HT1080 (cell line): Measurements from ENCODE around the gene ULBP3. TPM values are rescaled to one million over a fixed set of nuclear protein-coding genes. Genes with fewer than 3 reads are reported as not detected.

Source experiments
- DNase-seq: peaks from one replicate; pipeline ENCODE4 v3.0.0-alpha.2; 2015; ENCODE audit warnings: low read depth
- polyA plus RNA-seq, 2 experiments: library from polyadenylated mRNA; depleted of rRNA; stranded (reverse); fragments of >200 nt; gene quantifications; 2 replicates each; pipeline ENCODE4 v1.2.3, GENCODE V29; 2015
- total RNA-seq: library from RNA; depleted of rRNA; stranded (reverse); fragments of >200 nt; shearing (Covaris generic); gene quantifications from 2 replicates; pipeline ENCODE4 v1.2.3, GENCODE V29; 2014; rRNA removed

The ULBP3 gene
- total RNA-seq: 14.1 and 18.3 TPM in 2 replicates
- 3.7 and 4.4 TPM in 2 replicates for polyA plus RNA-seq (2015; cell fraction: cytosol; rRNA removed)
- 3.0 and 3.3 TPM in 2 replicates for polyA plus RNA-seq (2015; cell fraction: nucleus; rRNA removed)

DNA sequence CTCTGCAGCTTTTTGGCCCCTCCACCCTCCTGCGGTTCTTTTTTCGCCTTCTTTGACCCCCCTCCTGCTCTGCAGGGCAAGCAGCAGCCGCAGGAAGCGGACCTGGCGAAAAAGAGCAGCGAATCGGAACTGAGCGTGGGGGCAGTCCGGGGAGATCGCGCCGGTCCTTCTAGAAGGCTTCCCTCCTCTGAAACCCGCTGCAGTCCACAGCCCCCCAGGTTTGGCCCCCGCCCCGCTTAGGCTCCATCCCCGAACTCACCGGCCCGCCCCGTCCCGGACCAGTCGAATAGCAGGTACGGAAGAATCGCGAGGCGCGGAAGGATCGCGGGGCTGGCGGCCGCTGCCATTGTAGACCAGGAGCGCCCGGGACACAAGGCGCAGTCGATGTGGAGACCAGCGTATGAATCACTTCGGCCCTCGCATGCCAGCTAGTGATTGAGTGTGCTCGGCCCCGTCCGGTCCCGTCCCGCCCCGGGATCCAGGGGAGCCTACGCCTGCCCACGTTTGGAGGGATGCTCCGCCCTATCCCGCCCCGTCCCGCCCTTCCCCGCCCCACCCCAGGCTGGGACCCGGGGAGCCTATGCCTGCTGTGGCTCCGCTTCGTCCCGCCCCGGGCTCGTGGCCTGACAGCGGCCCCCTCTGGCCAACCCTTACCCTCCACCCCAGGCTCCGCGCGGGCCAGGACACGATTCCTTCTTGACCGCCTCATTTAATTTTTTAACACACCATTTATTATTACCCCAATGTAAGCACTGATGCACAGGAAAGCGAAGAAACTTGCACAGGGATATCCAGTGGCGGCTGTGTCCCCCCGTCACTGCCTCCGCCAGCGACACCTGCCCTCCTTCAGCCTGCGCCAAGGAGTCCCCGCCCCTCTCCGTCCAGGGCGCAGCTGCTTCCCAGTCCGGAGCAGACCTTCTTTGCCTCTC, at the start of gene ULBP3:
Gene ULBP3, minus strand, starts transcription at position 402 of the 929 bp plus-strand sequence. Its CDS starts 55 bp downstream, at position 347.
- peak; percentile 92 for DNase-seq

DNA sequence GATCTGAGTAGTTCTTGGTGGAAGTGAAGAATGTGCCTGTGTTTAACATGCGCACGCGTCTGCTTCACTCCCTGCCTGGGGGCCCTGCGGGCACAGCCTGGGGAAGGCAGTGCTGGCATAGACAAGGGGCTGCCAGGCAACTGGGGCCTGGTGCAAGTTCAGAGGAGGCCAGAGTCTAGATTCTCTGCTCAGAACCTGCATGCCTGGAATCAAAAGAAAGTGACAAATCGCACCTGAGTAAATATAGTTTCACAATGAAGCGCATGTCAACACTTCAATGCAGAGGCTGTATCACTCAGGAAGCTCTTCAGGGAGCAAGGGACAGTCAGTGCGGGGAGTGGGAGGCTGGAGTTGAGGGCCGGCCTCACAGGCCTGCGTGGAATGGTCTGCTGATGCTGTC, 49.7 kb upstream of the ULBP3 start:
- no peak for DNase-seq

DNA sequence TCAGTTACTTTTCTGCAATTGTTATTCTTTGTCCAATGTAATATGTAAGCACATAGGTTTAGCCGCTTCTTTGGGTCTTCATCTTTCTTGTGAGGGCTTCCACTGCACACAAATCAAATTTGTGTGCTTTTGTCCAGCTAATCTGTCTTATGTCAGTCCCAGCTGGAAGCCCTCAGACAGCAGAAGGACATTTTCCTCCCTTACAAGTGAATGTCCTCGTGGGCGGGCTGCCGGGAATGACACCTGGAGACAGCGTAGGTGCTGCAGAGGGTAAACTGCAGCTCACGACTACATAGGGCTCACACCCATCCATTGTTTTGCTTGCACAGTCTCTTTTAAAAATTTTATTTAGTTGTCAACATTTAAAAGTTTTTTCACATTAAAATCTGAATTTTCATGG, 49.3 kb upstream of the ULBP3 start:
- no peak for DNase-seq

DNA sequence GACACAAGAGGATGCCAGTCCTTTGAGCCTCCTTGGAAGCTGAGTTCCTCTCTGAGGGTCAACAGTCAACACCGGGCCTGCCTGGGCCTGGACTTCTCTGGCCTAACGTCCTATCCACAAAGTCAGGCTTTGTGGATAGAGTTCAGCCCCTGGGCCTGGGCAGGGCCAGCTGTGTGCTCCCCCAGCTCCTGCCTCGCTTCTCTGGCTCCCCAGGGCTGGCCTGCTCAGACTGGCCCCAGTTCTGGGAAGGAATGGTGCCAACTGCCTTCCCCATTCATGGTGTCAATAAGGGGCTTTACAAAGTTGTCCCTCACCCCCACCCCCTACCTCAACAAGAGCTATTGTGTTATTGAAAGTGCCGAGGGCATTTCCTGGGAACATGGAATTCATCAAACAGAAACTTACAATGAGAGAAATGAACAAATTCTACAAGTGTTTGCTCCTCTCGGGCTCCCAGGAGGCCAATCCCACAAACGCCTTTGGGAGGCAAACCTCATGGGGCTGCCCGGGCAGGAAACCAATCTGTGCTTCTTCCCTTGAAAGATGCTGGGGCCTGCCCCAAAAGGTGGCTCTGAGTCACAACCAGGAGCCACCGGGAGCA, 47.4 kb upstream of the ULBP3 start:
- DNase-seq: no peak

DNA sequence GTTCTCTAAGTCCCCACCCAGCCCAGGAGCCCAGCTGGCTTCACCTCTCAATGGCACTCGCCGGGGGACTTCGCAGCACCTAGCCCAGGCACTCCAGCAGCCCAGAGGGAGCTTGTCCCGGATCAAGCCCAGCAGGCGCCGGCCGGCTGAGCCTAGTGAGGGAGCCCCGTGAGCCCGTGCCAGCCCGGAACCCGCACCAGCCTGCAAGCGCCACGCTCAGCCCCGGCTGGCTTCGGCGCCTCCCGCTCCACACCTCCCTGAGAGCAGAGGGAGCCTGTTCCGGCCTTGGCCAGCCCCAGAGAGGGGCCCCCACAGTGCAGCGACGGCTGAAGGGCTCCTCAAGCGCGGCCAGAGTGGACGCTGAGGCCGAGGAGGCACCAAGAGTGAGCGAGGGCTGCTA, 46.8 kb upstream of the ULBP3 start:
- DNase-seq: no peak

GRCh38 chr6:150112233-150112632, 43.3 kb upstream of the ULBP3 start:
- DNase-seq: no peak

GRCh38 chr6:150102750-150103270, 33.9 kb upstream of the ULBP3 start:
- DNase-seq: no peak

DNA sequence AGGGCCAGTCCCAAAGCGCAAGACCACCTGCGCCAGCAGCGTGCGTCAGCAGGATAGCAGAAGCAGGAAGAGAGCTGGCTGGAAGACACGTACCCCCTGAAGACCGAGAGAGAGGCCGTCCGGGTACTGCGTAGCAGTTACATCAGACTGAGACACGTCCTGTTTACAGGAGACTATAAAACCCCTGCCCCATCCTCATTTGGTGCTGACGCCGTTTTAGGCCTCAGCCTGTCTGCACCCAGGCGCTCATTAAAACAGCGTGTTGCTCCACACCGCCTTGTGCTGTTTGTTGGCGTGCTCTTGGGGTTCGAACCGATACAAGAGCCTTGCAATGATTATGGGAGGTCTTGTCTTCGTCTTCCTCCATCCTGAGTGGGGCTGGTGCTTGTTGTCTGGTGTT, 31.8 kb upstream of the ULBP3 start:
- no peak for DNase-seq

- no peak for DNase-seq
These were observed 31.0 kb upstream of the ULBP3 start for GRCh38 chr6:150099953-150100352.

DNA sequence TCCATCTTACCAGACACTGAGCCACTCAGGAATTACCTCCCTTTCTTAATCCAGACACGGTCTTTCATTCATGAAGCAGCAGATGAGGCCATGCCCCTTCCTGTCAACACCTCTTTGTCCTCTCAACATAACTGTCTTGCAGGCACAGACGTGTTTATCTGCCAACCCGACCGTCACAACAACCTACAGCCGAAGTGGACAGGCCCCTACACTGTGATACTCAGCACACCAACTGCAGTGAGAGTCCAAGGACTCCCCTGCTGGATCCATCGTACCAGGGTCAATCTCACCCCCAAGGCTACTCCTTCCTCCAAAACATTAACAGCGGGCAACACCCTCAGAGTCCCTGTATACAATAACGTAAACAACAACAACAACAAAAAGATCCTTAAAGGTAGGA, 30.6 kb upstream of the ULBP3 start:
- DNase-seq: no peak

DNA sequence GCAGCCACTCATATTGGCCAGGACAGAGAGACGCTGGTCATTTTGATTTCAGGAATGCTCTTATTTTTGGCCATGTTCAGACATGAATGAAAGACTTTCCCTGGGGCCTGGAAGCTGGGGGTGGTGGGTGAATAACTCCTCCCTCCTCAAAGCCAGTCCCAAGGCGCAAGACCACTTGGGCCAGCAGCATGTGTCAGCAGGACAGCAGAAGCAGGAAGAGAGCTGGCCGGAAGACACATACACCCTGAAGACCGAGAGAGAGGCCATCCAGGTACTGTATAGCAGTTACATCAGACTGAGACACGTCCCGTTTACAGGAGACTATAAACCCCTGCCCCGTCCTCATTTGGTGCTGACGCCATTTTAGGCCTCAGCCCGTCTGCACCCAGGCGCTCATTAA, 29.2 kb upstream of the ULBP3 start:
- DNase-seq: no peak

- no peak for DNase-seq
These were observed 24.5 kb upstream of the ULBP3 start for GRCh38 chr6:150093397-150093796.

DNA sequence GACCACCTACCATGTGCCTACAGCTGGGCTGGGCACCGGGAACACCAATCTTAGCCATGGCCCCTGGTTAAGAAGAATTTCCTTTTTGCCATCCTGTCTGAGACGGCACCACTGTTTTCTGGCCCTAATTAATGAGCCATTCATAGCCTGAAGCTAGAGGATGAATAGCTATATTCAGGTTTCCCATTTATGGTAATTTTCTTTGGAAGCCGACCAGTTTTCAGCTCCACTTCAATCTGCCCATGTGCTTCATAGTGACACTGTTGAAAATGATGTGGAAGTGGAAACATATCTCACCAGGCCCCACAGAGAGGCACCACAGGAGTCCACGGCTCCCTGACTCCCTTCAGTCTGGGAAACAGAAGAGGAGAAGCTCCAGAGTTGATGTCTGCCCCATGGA, 22.6 kb upstream of the ULBP3 start:
- DNase-seq: no peak

GRCh38 chr6:150090328-150090727, 21.4 kb upstream of the ULBP3 start:
- no peak for DNase-seq

- no peak for DNase-seq
These were observed 19.7 kb upstream of the ULBP3 start for GRCh38 chr6:150088481-150089154.

GRCh38 chr6:150087336-150087735, 18.4 kb upstream of the ULBP3 start:
- no peak for DNase-seq

GRCh38 chr6:150086026-150086425, 17.1 kb upstream of the ULBP3 start:
- no peak for DNase-seq

DNA sequence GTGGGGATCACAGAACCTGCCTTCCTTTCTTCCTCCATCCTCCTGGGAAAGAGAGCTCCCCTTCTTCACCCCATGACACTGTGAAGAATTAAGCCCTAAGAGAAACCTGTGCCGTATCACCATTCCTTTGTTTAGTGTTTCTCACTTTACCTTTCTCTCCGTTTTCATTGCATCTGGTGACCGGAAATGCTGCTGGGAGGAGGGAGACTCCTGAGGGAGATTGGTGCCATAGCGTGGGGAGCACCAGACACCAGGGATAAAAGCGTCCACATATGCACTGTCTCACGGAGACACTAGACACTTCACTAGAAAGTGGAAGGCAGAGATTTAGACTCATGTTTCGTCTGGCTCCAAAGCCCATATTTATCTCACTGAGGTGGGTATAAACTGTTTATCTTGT, 15.5 kb upstream of the ULBP3 start:
- no peak for DNase-seq

DNA sequence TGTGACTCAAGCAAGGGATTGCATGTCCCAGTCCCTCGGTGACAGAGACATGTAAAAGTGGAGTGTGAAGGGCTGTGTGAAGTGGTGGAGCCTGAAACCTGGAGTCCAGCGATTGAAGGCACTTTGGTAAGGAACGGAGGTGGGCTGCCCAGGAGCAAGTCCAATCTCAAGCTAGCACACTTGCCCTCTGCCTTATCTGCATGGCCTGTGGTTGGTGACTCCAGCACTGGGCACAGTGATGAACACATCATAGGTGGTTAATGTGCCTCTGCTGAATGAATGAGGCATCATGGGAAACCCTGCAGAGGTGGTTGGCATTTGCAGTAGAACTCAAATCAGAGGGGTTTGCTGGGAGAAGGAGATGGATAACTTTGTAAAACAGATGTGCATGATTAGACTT, 14.9 kb upstream of the ULBP3 start:
- DNase-seq: no peak

DNA sequence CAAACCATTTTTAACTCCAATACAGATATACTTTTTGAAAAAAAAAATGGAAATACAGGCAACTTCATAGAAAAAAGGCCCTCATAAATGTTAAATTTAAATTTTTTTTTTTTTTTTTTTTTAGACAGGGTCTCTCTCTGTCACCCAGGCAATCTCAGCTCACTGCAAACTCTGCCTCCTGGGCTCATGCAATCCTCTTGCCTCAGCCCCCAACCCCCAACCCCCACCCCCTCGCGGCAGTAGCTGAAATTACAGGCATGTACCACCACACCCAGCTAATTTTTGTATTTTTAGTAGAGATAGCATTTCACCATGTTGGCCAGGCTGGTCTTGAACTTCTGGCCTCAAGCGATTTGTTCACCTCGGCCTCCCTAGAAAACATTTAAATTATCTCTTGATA, 12.8 kb upstream of the ULBP3 start:
- no peak for DNase-seq

DNA sequence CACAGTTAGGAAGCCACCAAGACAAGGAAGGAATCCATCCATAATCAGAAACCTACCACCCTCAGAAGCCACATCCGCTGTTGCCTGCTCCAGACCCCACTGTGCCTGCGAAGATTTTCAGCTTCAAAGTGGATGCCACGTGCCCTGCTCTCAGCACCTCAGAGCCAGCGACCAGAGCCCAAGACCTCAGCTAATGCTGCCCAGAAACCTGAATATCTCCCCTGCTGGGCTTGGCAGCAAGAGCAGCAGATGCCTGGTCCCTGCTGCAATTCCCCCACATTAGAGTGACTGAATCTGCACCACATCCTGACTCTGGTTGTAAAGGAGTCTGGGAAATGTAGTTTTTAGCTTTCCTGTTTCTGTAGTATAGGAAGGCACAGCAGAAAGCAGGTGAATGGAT, 10.7 kb upstream of the ULBP3 start:
- DNase-seq: peak; percentile 82

GRCh38 chr6:150078788-150079187, 9.9 kb upstream of the ULBP3 start:
- peak; percentile 49 for DNase-seq
